GM18867 (cell line): ENCODE measurements around the gene URM1.

Experiments used
- ATAC-seq: cut with Tn5 transposase; IDR thresholded peaks from one replicate; pipeline ENCODE4 v1.9.1; 2021; ENCODE audit warnings: mild to moderate bottlenecking, moderate library complexity; ENCODE audit not compliant: unreplicated experiment

URM1 gene

DNA sequence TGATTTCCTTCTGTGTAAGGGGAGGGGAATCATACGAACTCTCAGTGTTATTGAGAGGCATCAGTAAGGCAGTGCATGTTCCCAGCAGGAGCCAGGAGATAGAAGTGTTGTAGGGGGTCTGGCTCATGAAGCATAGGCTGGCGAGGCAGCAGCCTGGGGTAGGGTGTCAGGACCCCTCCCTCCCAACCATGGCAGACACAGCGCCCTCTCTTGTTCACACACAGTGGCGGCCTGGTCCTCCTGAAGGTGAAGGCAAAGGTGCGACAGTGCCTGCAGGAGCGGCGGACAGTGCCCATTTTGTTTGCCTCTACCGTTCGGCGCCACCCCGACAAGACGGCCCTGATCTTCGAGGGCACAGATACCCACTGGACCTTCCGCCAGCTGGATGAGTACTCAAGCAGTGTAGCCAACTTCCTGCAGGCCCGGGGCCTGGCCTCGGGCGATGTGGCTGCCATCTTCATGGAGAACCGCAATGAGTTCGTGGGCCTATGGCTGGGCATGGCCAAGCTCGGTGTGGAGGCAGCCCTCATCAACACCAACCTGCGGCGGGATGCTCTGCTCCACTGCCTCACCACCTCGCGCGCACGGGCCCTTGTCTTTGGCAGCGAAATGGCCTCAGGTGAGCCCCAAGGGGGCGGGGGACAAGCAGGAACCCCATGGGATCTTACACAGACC, 26.1 kb upstream of the URM1 start:
- ATAC-seq = no peak

DNA sequence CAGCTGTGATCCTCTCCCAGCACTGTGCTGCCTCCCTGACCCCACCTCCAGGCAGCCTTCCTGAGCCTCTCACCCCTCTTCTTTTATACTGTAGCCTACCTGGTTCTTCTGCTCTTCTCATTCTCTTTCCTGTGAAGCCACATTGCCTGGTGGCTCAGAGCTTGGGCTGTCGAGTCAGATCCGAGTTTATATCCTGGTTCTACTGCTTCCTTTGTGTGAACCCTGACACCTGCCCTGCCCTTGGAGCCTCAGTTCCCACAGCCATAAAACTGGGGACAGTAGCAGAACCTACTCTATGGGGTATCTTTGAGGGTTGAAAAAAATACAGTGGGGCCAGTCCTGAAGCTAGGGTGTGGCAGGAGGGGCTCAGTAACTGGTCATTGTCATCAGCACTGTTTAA, 22.0 kb upstream of the URM1 start:
- ATAC-seq = no peak

GRCh38 chr9:128349772-128350171, 21.4 kb upstream of the URM1 start:
- no peak for ATAC-seq

GRCh38 chr9:128355451-128355850, 15.7 kb upstream of the URM1 start:
- no peak for ATAC-seq

- ATAC-seq = no peak
Measured at GRCh38 chr9:128358090-128358489, 13.1 kb upstream of the URM1 start.

GRCh38 chr9:128358861-128359260, 12.3 kb upstream of the URM1 start:
- no peak for ATAC-seq

DNA sequence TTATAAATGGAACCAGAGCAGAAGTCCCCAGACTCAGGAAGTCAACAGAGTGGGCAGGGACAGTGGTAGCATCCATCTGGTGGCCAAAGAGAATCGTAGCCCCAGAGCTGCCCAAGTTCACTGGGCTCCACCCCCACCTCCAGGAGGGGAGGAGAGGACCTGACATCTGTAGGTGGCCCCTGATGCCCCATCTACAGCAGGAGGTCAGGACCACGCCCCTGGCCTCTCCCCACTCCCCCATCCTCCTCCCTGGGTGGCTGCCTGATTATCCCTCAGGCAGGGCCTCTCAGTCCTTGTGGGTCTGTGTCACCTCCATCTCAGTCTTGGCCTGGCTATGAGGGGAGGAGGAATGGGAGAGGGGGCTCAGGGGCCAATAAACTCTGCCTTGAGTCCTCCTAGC, 10.3 kb upstream of the URM1 start:
- no peak for ATAC-seq

DNA sequence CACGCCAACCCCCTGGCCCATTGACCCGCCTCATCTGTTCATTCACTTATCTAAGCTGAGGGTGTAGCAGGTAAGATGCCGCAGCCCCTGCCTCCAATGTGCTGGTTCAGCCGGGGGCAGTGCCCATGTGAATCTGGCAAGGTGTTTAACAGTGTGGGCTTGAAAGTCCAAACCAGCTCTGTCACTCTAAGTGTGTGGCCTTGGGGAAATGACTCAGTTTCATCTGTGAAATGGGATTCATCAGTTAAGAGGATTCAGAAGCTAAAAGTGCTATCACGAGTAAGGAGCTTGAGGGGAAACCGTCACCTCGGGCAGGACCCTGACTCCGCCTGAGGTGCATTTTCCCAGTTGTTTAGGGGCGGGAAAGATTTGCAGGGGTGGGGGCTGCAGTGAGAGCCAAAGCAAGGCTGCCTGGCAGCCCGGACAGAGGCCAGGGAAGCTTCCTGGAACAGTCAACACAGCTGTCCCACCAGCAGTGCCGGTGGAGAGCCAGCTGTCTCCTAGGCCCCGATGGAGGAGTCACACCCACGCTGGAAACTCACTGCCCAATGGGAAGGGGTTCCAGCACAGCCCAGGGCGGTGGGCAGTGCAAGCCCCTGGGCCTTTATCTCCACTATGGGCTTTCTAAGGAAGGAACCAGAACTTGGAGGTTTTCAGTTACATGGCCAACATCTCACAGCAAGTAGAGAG, 9.7 kb upstream of the URM1 start:
- ATAC-seq = no peak

GRCh38 chr9:128361986-128362646, 9.1 kb upstream of the URM1 start:
- ATAC-seq = peak; percentile 72

DNA sequence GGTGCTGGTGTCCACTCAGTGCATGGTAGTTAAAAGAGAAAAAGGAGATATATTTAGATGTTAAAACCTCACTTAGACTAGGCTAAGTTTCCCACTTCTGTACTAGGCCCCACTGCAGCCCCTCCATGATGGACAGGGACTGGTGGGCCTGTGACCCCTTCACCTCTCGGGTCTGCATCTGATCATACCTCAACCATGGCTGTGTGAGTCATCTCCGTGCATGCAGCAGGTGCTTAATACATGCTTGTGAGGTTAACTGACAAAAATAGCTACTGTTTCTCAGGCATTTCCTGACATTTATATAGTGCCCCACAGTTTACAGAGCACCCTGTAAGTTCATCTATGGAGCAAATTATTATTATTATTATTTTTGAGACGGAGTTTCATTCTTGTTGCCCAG, 8.4 kb upstream of the URM1 start:
- no peak for ATAC-seq

- ATAC-seq = no peak
Measured at GRCh38 chr9:128365525-128365924, 5.6 kb upstream of the URM1 start.

GRCh38 chr9:128369024-128369706, 2.0 kb upstream of the URM1 start:
- no peak for ATAC-seq

DNA sequence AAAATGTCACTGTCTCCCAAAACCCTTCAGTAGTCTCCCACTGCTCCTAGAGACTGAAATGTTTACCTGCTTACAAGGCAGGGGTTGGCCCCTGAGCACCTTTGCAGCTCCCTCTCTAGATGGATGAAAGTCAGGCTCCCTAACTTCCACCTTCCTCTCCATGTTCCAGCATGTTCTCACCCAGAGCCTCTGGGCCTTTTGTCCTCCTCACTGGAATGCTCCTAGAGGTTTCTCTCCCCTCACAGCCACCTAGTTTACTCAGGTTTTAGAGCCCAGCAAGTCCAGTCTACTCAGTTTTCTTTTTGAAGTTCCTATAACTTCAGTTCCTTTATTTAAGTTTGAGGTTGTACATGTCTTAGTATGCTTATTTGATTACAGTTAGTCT, 815 bp upstream of the URM1 start:
- no peak for ATAC-seq

GRCh38 chr9:128371630-128372117, 500 bp downstream of the URM1 start:
- ATAC-seq = no peak

GRCh38 chr9:128372188-128372641, 1.0 kb downstream of the URM1 start:
- no peak for ATAC-seq

DNA sequence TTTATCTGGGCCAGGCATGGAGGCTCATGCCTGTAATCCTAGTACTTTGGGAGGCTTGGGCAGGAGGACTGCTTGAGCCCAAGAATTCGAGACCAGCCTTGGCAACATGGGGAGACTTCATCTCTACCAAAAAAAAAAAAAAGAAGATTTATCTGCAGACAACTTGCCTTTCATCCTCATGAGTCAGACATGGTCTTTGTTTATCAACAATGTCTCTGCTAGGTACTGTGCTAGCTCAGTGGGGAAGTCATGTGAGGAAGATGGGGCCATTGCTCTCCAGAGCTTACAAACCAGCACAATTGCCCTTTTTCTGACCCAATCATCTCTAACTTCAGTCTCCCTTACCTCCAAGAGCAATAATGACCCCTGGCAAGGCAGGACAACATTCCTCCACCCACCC, 1.6 kb downstream of the URM1 start:
- no peak for ATAC-seq

GRCh38 chr9:128374221-128374675, 3.1 kb downstream of the URM1 start:
- ATAC-seq = no peak

DNA sequence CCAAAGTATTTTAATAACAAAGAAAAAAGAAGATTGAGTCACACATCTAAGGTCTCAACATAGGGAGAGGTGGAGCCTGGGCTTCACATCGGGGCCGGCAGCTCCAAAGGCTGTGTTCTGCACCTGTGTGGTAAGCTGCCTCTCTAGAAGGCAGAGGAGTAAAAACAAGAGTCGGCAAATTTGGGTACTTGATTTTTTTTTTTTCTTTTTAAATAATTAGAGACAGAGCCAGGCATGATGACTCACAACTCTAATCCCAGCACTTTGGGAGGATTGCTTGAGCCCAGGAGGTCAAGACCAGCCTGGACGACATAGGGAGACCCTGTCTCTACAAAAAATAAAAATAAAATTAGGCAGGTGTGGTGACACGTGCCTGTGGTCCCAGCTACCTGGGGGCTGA, 4.7 kb downstream of the URM1 start:
- ATAC-seq = no peak

GRCh38 chr9:128382261-128382660, 11.1 kb downstream of the URM1 start:
- no peak for ATAC-seq

- ATAC-seq = no peak
Measured at GRCh38 chr9:128383007-128383753, 12.0 kb downstream of the URM1 start.

DNA sequence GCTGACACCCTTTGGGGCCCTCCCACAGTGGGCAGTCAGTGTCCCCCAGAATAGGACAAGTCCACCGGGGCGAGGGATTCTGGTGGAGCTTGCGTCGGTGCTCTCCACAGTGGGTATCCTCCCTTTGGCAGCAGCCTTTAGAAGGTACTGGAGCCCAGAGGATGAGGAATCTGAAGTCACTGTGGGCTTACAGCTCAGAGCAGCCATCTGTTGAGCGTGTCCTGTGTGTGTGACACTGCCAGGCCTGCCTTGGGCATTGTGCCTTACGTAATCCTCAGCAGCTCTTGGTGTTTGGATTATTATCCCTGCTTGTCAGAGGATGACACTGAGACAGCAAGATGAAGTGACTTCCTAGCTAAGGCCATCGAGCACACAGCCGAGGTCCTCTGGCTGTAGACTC, 12.6 kb downstream of the URM1 start:
- no peak for ATAC-seq
